OCI-LY1 (cell line): ENCODE results near the gene MAP1A.

Experiments used
- H2AFZ ChIP-seq: fragments of 200-600 bp; sonication (generic), shearing (Covaris generic); 2 replicates; pipeline ENCODE4 v1.6.0; 2014; ENCODE audit warnings: antibody characterized with exemption, mild to moderate bottlenecking, low read length
- H3F3A ChIP-seq: fragments of 200-600 bp; sonication (generic), shearing (Covaris generic); 2 replicates; pipeline ENCODE4 v1.6.0; 2014; ENCODE audit warnings: mild to moderate bottlenecking, antibody characterized with exemption, low read length, moderate library complexity; ENCODE audit not compliant: insufficient read depth
- H3K27ac ChIP-seq: fragments of 200-600 bp; sonication (generic); 2 replicates; pipeline ENCODE4 v1.5.1; 2014; ENCODE audit warnings: low read length, mixed run types, mild to moderate bottlenecking, low read depth; ENCODE audit not compliant: poor library complexity, severe bottlenecking
- H3K27me3 ChIP-seq: fragments of 200-600 bp; sonication (generic); 2 replicates; pipeline ENCODE4 v1.6.0; 2014; ENCODE audit warnings: antibody characterized with exemption, mild to moderate bottlenecking, low read length, moderate library complexity; ENCODE audit not compliant: insufficient read depth
- H3K36me3 ChIP-seq: fragments of 200-600 bp; sonication (generic); 2 replicates; pipeline ENCODE4 v1.6.1; 2014; ENCODE audit warnings: mild to moderate bottlenecking, antibody characterized with exemption, low read length, moderate library complexity, mixed read lengths; ENCODE audit not compliant: insufficient read depth
- H3K4me1 ChIP-seq: fragments of 200-600 bp; sonication (generic); 2 replicates; pipeline ENCODE4 v1.5.1; 2014; ENCODE audit warnings: mild to moderate bottlenecking, low read length, moderate library complexity; ENCODE audit not compliant: insufficient read depth, severe bottlenecking
- H3K4me2 ChIP-seq: fragments of 200-600 bp; sonication (generic), shearing (Covaris generic); 2 replicates; pipeline ENCODE4 v1.6.1; 2014; ENCODE audit warnings: low read length
- H3K4me3 ChIP-seq: fragments of 200-600 bp; sonication (generic); 2 replicates; pipeline ENCODE4 v1.5.1; 2014; ENCODE audit warnings: low read length, low read depth, mild to moderate bottlenecking, mixed read lengths; ENCODE audit not compliant: poor library complexity, severe bottlenecking
- H3K79me2 ChIP-seq: fragments of 200-600 bp; shearing (Covaris generic); 2 replicates; pipeline ENCODE4 v1.6.1; 2016; ENCODE audit warnings: mixed run types, low read length, mixed read lengths; ENCODE audit not compliant: insufficient read depth
- H3K9ac ChIP-seq: fragments of 200-600 bp; sonication (generic), shearing (Covaris generic); 2 replicates; pipeline ENCODE4 v1.6.1; 2014; ENCODE audit warnings: mild to moderate bottlenecking, low read length, mixed read lengths
- H3K9me2 ChIP-seq: fragments of 200-600 bp; sonication (generic), shearing (Covaris generic); 2 replicates; pipeline ENCODE4 v1.6.1; 2014; ENCODE audit warnings: low read depth, mild to moderate bottlenecking, low read length, mixed read lengths
- H3K9me3 ChIP-seq: fragments of 200-600 bp; shearing (Covaris generic); 2 replicates; pipeline ENCODE4 v1.6.1; 2014; ENCODE audit warnings: low read length, mixed read lengths
- H4K20me1 ChIP-seq: fragments of 200-600 bp; sonication (generic), shearing (Covaris generic); 2 replicates; pipeline ENCODE4 v1.6.0; 2016; ENCODE audit warnings: mild to moderate bottlenecking, low read length; ENCODE audit not compliant: insufficient read depth
- EZH2 ChIP-seq: fragments of 200-600 bp; sonication (generic), shearing (Covaris generic); IDR thresholded peaks from 2 replicates; pipeline ENCODE4 v1.8.0; 2017; ENCODE audit warnings: borderline replicate concordance, mixed run types, mild to moderate bottlenecking, antibody characterized with exemption, low read length, moderate library complexity, mixed read lengths
- TF ChIP-seq, protein P1 (sequence below): fragments of 200-600 bp; sonication (generic), shearing (Covaris generic); IDR thresholded peaks from 2 replicates; pipeline ENCODE4 v1.5.1; 2017; ENCODE audit warnings: mild to moderate bottlenecking, antibody characterized with exemption, low read length, moderate library complexity, mixed read lengths

MAP1A gene

DNA sequence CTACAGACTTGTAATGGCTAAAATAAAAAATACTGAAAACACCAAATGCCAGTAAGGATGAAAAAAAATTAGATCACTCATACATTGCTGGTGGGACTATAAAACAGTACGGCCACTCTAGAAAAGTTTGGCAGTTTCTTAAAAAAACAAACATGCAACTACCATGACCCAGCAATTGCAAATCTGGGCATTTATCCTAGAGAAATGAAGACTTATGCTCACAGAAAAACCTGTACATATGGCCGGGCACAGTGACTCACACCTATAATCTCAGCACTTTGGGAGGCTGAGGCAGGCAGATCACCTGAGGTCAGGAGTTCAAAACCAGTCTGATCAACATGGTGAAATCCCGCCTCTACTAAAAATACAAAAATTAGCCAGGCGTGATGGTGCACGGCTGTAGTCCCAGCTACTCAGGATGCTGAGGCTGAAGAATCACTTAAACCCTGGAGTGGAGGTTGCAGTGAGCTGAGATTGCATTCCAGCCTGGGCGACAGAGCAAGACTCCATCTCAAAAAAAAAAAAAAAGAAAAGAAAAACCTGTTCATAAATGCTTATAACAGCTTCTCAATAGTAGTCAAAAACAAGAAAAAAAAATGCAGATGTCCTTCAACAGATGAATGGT, 30.0 kb upstream of the MAP1A start:
- Histone ChIP-seq H3K4me1 (peaks cover 8% of the 10 kb centered on the region), H3F3A (no peaks in the 10 kb centered on the region), H3K9me3 (no peaks in the 10 kb centered on the region), H3K9me2 (no peaks in the 10 kb centered on the region), H3K79me2 (no peaks in the 10 kb centered on the region), H3K9ac (no peak overlapping the region), H2AFZ (no peak overlapping the region), H3K4me2 (no peak overlapping the region), H3K27me3 (no peaks in the 10 kb centered on the region), H3K27ac (no peak overlapping the region), H3K36me3 (peaks cover 44% of the 10 kb centered on the region), H4K20me1 (no peaks in the 10 kb centered on the region), H3K4me3 (no peak overlapping the region)
- no peak for TF ChIP-seq EZH2
- TF ChIP-seq, protein P1, sequence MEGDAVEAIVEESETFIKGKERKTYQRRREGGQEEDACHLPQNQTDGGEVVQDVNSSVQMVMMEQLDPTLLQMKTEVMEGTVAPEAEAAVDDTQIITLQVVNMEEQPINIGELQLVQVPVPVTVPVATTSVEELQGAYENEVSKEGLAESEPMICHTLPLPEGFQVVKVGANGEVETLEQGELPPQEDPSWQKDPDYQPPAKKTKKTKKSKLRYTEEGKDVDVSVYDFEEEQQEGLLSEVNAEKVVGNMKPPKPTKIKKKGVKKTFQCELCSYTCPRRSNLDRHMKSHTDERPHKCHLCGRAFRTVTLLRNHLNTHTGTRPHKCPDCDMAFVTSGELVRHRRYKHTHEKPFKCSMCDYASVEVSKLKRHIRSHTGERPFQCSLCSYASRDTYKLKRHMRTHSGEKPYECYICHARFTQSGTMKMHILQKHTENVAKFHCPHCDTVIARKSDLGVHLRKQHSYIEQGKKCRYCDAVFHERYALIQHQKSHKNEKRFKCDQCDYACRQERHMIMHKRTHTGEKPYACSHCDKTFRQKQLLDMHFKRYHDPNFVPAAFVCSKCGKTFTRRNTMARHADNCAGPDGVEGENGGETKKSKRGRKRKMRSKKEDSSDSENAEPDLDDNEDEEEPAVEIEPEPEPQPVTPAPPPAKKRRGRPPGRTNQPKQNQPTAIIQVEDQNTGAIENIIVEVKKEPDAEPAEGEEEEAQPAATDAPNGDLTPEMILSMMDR = no peak

DNA sequence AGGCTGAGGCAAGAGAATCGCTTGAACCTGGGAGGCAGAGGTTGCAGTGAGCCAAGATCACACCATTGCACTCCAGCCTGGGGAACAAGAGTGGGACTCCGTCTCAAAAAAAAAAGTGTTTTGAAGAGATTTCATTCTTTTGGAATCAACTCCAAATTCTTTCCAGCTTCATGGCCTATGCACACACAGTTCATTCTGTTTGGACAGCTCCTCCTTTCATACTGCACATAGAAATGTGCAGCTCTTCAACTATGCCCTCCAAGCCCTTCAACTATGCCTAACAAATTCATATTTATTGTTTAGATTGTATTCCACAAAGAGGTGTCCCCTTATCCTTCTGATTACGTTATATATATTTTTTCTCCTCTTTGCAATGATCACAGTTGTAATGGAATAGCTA, 28.6 kb upstream of the MAP1A start:
- no peaks in the 10 kb centered on the region for H3K79me2 ChIP-seq
- no peaks in the 10 kb centered on the region for H3K9me2 ChIP-seq
- H3K4me1 ChIP-seq = peaks cover 14% of the 10 kb centered on the region
- no peak overlapping the region for H3K27ac ChIP-seq
- H3K9me3 ChIP-seq = no peaks in the 10 kb centered on the region
- peaks cover 44% of the 10 kb centered on the region for H3K36me3 ChIP-seq
- no peaks in the 10 kb centered on the region for H3F3A ChIP-seq
- no peak overlapping the region for H3K4me3 ChIP-seq
- no peak overlapping the region for H2AFZ ChIP-seq
- TF ChIP-seq EZH2 = no peak
- TF ChIP-seq, protein P1 = no peak
- no peaks in the 10 kb centered on the region for H3K27me3 ChIP-seq
- no peak overlapping the region for H3K4me2 ChIP-seq
- no peaks in the 10 kb centered on the region for H4K20me1 ChIP-seq
- H3K9ac ChIP-seq = no peak overlapping the region

DNA sequence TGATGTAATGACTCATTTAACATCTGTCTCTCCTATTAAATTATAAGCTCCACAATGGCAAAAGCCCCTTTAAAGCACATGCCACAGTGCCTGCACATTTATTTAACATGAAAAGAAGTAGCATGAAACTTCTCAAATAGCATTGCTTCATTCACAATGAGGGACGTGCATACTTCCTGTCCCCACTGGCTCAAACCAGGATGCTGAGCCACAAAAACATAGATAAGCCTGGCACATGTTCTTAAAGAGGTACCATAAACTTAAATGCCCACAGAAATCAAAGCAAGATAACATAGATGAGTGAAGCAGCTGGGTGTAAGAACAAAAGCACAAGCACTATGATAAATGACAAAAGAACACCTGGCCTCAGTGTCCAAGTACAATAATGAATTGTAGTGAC, 28.2 kb upstream of the MAP1A start:
- Histone ChIP-seq H4K20me1 (no peaks in the 10 kb centered on the region), H3F3A (no peaks in the 10 kb centered on the region), H3K27ac (no peak overlapping the region), H3K36me3 (peaks cover 44% of the 10 kb centered on the region), H3K9me2 (no peaks in the 10 kb centered on the region), H3K27me3 (no peaks in the 10 kb centered on the region), H3K4me3 (no peak overlapping the region), H3K9me3 (no peaks in the 10 kb centered on the region), H3K9ac (no peak overlapping the region), H2AFZ (no peak overlapping the region), H3K79me2 (no peaks in the 10 kb centered on the region), H3K4me2 (no peak overlapping the region), H3K4me1 (peaks cover 14% of the 10 kb centered on the region)
- TF ChIP-seq, protein P1 = no peak
- TF ChIP-seq EZH2 = no peak
